Muscle of leg (tissue), 11 donors: ENCODE results near the gene SLC8A1. TPM values are rescaled to one million over a fixed set of nuclear protein-coding genes. Genes with fewer than 3 reads are reported as not detected.
"Not testable (repeated sequence)": the region's sequence is repeated elsewhere in the genome, so short reads cannot be mapped to it uniquely, and the experiment has no call there.

ENCODE experiments used
- DNase-seq: peaks from one replicate; pipeline ENCODE4 v3.0.0; 2013
- H3K27ac ChIP-seq: one replicate; pipeline ENCODE4 v1.5.1; 2013; ENCODE audit warnings: mild to moderate bottlenecking, low read length, control low read depth
- H3K27me3 ChIP-seq: one replicate; pipeline ENCODE4 v1.6.1; 2013; ENCODE audit warnings: low read length; ENCODE audit not compliant: control insufficient read depth, insufficient read depth
- H3K36me3 ChIP-seq: one replicate; pipeline ENCODE4 v1.6.1; 2013; ENCODE audit warnings: low read length; ENCODE audit not compliant: control insufficient read depth, insufficient read depth
- H3K4me1 ChIP-seq: one replicate; pipeline ENCODE4 v1.6.1; 2013; ENCODE audit warnings: low read length; ENCODE audit not compliant: control insufficient read depth, insufficient read depth
- H3K4me3 ChIP-seq: one replicate; pipeline ENCODE4 v1.5.1; 2013; ENCODE audit warnings: low read length, control low read depth
- H3K9me3 ChIP-seq: replicated peaks from 2 replicates; pipeline ENCODE4 v1.6.1; 2013; ENCODE audit warnings: low read depth, low read length; ENCODE audit not compliant: control insufficient read depth
- WGBS: methylation state at CpG from one replicate; pipeline ENCODE4 v1.1.5; 2013; ENCODE audit warnings: missing lambda C conversion rate; ENCODE audit not compliant: insufficient coverage; 5-methylcytosine and 5-hydroxymethylcytosine counted together
- polyA plus RNA-seq, 8 donors: library from polyadenylated mRNA; unstranded; fragments of 120-200 nt; gene quantifications; one replicate each; pipeline versions ENCODE4 v1.2.1 to v1.2.3, GENCODE V29; 2013; ENCODE audit warnings: inconsistent platforms in 1 of 8, low replicate concordance in 1 of 8; ENCODE audit not compliant: insufficient read length in 8 of 8, insufficient read depth in 1 of 8
- total RNA-seq: library from RNA; stranded (reverse); fragments of 120-200 nt; gene quantifications from one replicate; pipeline ENCODE4 v1.2.4, GENCODE V29; 2013

The SLC8A1 gene
- total and polyA plus RNA-seq, 9 donors, result 4.9 to 36.8 (median 8.9) TPM

GRCh38 chr2:40087927-40088326 lies 364.0 kb downstream of the SLC8A1 start:
- 92% methylated on average over 5 of the region's 7 CpGs for WGBS
- no peak overlapping the region for H3K4me3 ChIP-seq
- DNase-seq, result no peak
- H3K4me1 ChIP-seq, result no peaks in the 10 kb centered on the region
- no peaks in the 10 kb centered on the region for H3K9me3 ChIP-seq
- H3K36me3 ChIP-seq, result no peaks in the 10 kb centered on the region
- no peak overlapping the region for H3K27ac ChIP-seq
- no peaks in the 10 kb centered on the region for H3K27me3 ChIP-seq

- DNase-seq, result peak; percentile 49
- Histone ChIP-seq H3K27me3 (no peaks in the 10 kb centered on the region), H3K27ac (no peak overlapping the region), H3K36me3 (no peaks in the 10 kb centered on the region), H3K9me3 (no peaks in the 10 kb centered on the region), H3K4me3 (no peak overlapping the region), H3K4me1 (no peaks in the 10 kb centered on the region)
- WGBS, result 78% methylated on average over 3 of the region's 5 CpGs
Measured at GRCh38 chr2:40087434-40087833, 364.5 kb downstream of the SLC8A1 start.

DNA sequence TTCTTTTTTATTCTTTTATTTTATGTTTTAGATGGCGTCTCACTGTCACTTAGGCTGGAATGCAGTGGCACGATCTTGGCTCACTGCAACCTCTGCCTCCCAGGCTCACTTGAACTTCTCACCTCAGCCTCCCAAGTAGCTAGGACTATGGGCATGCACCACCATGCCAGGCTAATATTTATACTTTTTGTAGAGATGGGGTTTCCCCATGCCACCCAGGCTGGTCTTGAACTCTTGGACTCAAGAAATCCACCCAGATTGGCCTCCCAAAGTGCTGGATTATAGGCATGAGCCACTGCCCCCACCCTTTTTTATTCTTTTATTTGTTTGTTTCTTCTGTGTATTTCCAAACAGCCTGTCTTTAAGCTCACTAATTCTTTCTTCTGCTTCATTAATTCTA lies 366.1 kb downstream of the SLC8A1 start:
- no peaks in the 10 kb centered on the region for H3K9me3 ChIP-seq
- H3K4me3 ChIP-seq, result no peak overlapping the region
- H3K4me1 ChIP-seq, result no peaks in the 10 kb centered on the region
- no peaks in the 10 kb centered on the region for H3K36me3 ChIP-seq
- 100% methylated on average over 1 of the region's 2 CpGs for WGBS
- no peaks in the 10 kb centered on the region for H3K27me3 ChIP-seq
- no peak overlapping the region for H3K27ac ChIP-seq
- DNase-seq, result no peak

- H3K4me3 ChIP-seq, H3K9me3 ChIP-seq, H3K27ac ChIP-seq, DNase-seq, H3K36me3 ChIP-seq, H3K27me3 ChIP-seq, H3K4me1 ChIP-seq: not testable (repeated sequence)
Measured at GRCh38 chr2:40073336-40073735, 378.6 kb downstream of the SLC8A1 start.

DNA sequence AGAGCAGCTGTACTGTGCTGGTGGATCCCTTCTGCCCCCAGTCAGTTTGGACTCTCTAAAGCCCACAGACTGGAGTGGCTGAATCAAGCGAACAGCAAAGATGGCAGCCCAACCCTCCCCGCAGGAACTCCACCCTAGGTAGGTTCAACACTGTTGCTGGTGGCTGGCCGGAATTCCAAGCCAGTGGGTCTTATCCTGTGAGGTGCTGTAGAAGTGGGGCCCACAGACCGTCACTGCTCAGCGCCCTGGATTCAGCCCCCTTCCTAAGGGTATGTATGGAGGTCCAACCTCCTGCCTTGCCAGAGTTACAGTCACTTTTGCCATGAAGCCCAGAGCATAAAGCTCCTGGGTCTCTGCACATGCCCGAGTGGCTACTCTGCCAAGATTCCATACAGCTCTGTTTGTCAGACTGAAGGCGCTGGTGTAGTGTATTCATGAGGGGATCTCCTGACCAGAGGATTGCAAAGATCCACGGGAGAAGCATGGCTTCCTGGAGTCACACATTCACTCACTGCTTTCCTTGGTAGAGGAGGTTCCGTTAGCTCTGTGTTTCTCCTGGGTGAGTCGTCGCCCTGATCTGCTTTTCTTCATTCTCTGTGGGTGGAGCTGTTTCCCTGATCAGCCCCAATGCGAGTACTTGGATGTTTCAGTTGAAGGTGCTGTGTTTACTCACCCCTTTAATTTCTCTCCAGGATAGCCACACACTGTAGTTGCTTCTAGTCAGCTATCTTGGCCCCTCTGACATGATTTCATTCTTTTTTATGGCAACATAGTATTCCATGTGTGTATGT lies 379.3 kb downstream of the SLC8A1 start:
- 100% methylated on average over 1 of the region's 12 CpGs for WGBS
- DNase-seq, result no peak
- Histone ChIP-seq H3K9me3 (no peaks in the 10 kb centered on the region), H3K27me3 (no peaks in the 10 kb centered on the region), H3K4me3 (no peak overlapping the region), H3K27ac (no peak overlapping the region), H3K4me1 (no peaks in the 10 kb centered on the region), H3K36me3 (no peaks in the 10 kb centered on the region)

DNA sequence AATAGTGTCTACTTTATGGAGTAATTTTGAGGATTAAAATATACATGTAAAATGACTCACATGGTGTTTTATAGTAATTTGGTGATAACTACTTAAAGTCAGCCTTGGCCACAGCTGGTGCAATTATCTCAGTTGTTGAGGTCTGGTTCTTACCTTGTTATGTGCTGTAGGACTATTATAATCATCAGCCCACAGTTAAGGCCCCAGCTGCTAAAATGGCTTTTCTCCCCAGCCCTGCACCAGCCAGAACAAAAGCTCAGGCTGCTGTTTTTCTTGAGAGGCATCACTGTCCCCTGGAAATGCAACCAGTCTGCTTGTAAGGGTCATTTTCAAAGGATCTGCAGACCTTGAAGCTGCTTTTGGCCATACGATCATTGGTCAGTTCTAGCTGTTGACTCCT lies 389.5 kb downstream of the SLC8A1 start:
- DNase-seq, result no peak
- Histone ChIP-seq H3K4me1 (no peaks in the 10 kb centered on the region), H3K27ac (no peak overlapping the region), H3K9me3 (peaks cover 3% of the 10 kb centered on the region), H3K36me3 (no peaks in the 10 kb centered on the region), H3K4me3 (no peak overlapping the region), H3K27me3 (no peaks in the 10 kb centered on the region)
- 86% methylated on average over 1 of the region's 1 CpG for WGBS

DNA sequence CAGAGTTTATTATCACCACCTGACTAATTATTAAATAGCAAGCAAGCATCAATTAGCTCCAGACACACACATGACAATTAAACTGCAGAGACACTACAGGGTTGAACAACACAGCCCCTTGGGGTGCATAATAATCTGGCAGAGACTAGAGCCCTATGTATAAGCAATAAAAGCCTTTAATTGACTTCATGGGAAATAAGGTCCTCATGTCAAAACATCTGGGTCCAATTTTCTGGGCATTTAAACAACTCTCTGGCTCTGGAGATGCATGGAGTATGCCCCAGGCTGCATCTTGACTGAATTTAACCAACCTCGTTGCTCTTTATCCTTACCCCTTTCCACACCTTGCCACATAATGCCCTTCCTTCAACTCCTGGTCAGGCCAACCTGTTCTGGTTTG lies 402.1 kb downstream of the SLC8A1 start:
- DNase-seq, result no peak
- Histone ChIP-seq H3K4me1 (peaks cover 4% of the 10 kb centered on the region), H3K4me3 (no peak overlapping the region), H3K27ac (no peak overlapping the region), H3K9me3 (no peaks in the 10 kb centered on the region), H3K27me3 (no peaks in the 10 kb centered on the region), H3K36me3 (no peaks in the 10 kb centered on the region)
- WGBS, result no CpG with 5 or more reads among the region's 1 CpG

GRCh38 chr2:40048506-40048905 lies 403.4 kb downstream of the SLC8A1 start:
- Histone ChIP-seq H3K4me3 (no peak overlapping the region), H3K36me3 (no peaks in the 10 kb centered on the region), H3K9me3 (no peaks in the 10 kb centered on the region), H3K27ac (no peak overlapping the region), H3K4me1 (peaks cover 4% of the 10 kb centered on the region), H3K27me3 (no peaks in the 10 kb centered on the region)
- 50% methylated on average over 1 of the region's 1 CpG for WGBS
- no peak for DNase-seq

DNA sequence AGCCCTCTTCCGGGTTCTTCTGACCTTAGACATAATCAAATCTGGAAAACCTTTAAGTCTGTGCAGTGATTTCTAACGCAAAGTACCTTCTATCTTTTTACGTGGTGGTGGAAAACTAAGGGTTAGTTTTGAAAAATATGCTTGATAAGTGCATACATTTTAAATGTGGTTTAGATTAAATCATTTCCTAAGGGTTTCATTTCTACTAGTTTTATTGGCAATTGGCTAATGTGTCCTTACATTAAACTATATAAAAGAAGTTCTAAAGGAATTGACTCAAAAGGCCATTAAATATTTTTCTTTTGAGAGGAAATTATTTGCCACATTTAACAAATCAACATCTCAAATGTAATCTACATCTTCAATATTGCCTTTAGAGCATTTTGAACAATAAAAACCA lies 404.5 kb downstream of the SLC8A1 start:
- no peaks in the 10 kb centered on the region for H3K27me3 ChIP-seq
- peak; percentile 35 for DNase-seq
- WGBS, result no CpG with 5 or more reads among the region's 3 CpGs
- H3K4me1 ChIP-seq, result peaks cover 11% of the 10 kb centered on the region
- H3K27ac ChIP-seq, result no peak overlapping the region
- no peaks in the 10 kb centered on the region for H3K36me3 ChIP-seq
- no peaks in the 10 kb centered on the region for H3K9me3 ChIP-seq
- H3K4me3 ChIP-seq, result no peak overlapping the region
